Choroid plexus epithelial cell (primary cell): ENCODE data around the gene MATN1.

Source experiments
- DNase-seq: peaks from one replicate; pipeline ENCODE4 v3.0.0-alpha.2; 2010; ENCODE audit warnings: low read depth
- H3K4me3 ChIP-seq: 2 replicates; pipeline ENCODE4 v1.5.1; 2011; ENCODE audit warnings: low read depth, mild to moderate bottlenecking, control low read depth, low read length, moderate library complexity
- CTCF ChIP-seq: conservative IDR thresholded peaks from 2 replicates; pipeline ENCODE4 v1.5.1; 2011; ENCODE audit warnings: low read depth, mild to moderate bottlenecking, control low read depth, inconsistent platforms, low read length, moderate library complexity

Gene MATN1

GRCh38 chr1:30756545-30757351 lies 33.4 kb upstream of the MATN1 start:
- no peak overlapping the region for H3K4me3 ChIP-seq
- peak; percentile 73 for DNase-seq
- TF ChIP-seq CTCF = no peak

GRCh38 chr1:30756206-30756544 lies 32.8 kb upstream of the MATN1 start:
- no peak overlapping the region for H3K4me3 ChIP-seq
- no peak for TF ChIP-seq CTCF
- no peak for DNase-seq

GRCh38 chr1:30755746-30756145 lies 32.4 kb upstream of the MATN1 start:
- H3K4me3 ChIP-seq = no peak overlapping the region
- no peak for DNase-seq
- no peak for TF ChIP-seq CTCF

- DNase-seq = no peak
- H3K4me3 ChIP-seq = no peak overlapping the region
- no peak for TF ChIP-seq CTCF
Observed at GRCh38 chr1:30755334-30755733, 31.9 kb upstream of the MATN1 start.

- no peak for TF ChIP-seq CTCF
- H3K4me3 ChIP-seq = no peak overlapping the region
- DNase-seq = no peak
Observed at GRCh38 chr1:30754684-30755171, 31.3 kb upstream of the MATN1 start.

GRCh38 chr1:30753660-30754123 lies 30.3 kb upstream of the MATN1 start:
- no peak overlapping the region for H3K4me3 ChIP-seq
- DNase-seq = no peak
- no peak for TF ChIP-seq CTCF

GRCh38 chr1:30753118-30753517 lies 29.7 kb upstream of the MATN1 start:
- H3K4me3 ChIP-seq = no peak overlapping the region
- no peak for DNase-seq
- TF ChIP-seq CTCF = no peak
